SK-N-SH treated with all-trans-retinoic acid at 6 μM for 48 hours (cell line): ENCODE measurements around the gene PYY.
"Not testable (repeated sequence)": the region's sequence is repeated elsewhere in the genome, so short reads cannot be mapped to it uniquely, and the experiment has no call there.

Source experiments
- ARNTL ChIP-seq: fragments of 450-650 bp; formaldehyde crosslinking; IDR thresholded peaks from 2 replicates; pipeline ENCODE4 v1.5.0; 2020; ENCODE audit warnings: low read depth, mild to moderate bottlenecking, moderate library complexity, borderline replicate concordance
- CSDC2 ChIP-seq: fragments of 250-450 bp; sonication (Bioruptor Pico); IDR thresholded peaks from 2 replicates; pipeline ENCODE4 v1.5.0; 2020; ENCODE audit warnings: mild to moderate bottlenecking, moderate library complexity
- ESRRG ChIP-seq: fragments of 250-450 bp; sonication (Bioruptor Pico); IDR thresholded peaks from 2 replicates; pipeline ENCODE4 v1.6.1; 2021; ENCODE audit warnings: mild to moderate bottlenecking
- ISL1 ChIP-seq: fragments of 250-450 bp; sonication (Bioruptor Pico); IDR thresholded peaks from 2 replicates; pipeline ENCODE4 v2.1.2; 2022; ENCODE audit warnings: mild to moderate bottlenecking, moderate library complexity
- OSR1 ChIP-seq: fragments of 250-450 bp; sonication (Bioruptor Pico); IDR thresholded peaks from 2 replicates; pipeline ENCODE4 v1.8.0; 2022; ENCODE audit warnings: moderate library complexity, mild to moderate bottlenecking, inconsistent platforms
- SNAI2 ChIP-seq: fragments of 250-450 bp; sonication (Bioruptor Pico); IDR thresholded peaks from 2 replicates; pipeline ENCODE4 v1.5.0; 2020; ENCODE audit warnings: mild to moderate bottlenecking, moderate library complexity
- ZC3H10 ChIP-seq: fragments of 250-450 bp; sonication (Bioruptor Pico); IDR thresholded peaks from 2 replicates; pipeline ENCODE4 v1.5.1; 2021; ENCODE audit warnings: mild to moderate bottlenecking, moderate library complexity
- ZFP30 ChIP-seq: fragments of 450-650 bp; formaldehyde crosslinking; IDR thresholded peaks from 2 replicates; pipeline ENCODE4 v1.5.0; 2022; ENCODE audit warnings: mild to moderate bottlenecking, moderate library complexity
- ZNF70 ChIP-seq: fragments of 450-650 bp; formaldehyde crosslinking; IDR thresholded peaks from 2 replicates; pipeline ENCODE4 v1.5.0; 2020; ENCODE audit warnings: mild to moderate bottlenecking, moderate library complexity
- TF ChIP-seq, protein P1 (sequence below): fragments of 250-450 bp; sonication (Bioruptor Pico); IDR thresholded peaks from 2 replicates; pipeline ENCODE4 v1.5.1; 2020; ENCODE audit warnings: low read depth, mild to moderate bottlenecking, moderate library complexity
- TF ChIP-seq, protein P2 (sequence below): fragments of 250-450 bp; sonication (Bioruptor Pico); IDR thresholded peaks from 2 replicates; pipeline ENCODE4 v1.8.0; 2020; ENCODE audit warnings: mild to moderate bottlenecking, moderate library complexity, borderline replicate concordance

DNA sequence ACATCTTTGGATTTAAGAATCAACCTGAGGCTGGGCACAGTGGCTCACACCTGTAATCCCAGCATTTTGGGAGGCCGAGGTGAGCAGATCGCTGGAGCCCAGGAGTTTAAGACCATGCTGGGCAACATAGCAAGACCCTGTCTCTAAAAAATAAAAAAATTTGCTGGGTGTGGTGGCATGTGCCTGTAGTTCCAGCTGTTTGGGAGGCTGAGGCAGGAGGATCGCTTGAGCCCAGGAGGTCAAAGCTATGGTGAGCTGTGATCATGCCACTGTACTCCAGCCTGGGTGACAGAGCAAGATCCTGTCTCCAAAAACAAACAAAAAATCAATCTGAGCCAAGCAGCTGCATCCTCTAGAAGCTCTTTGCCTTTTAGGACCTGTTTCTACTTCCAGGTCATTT is 14.3 kb downstream of the PYY start:
- TF ChIP-seq CSDC2 (CRISPR knock-in tag); ESRRG (CRISPR knock-in tag); ZNF70 (CRISPR knock-in tag); ARNTL; ISL1 (CRISPR knock-in tag); ZFP30 (CRISPR knock-in tag); SNAI2 (CRISPR knock-in tag); OSR1 (CRISPR knock-in tag); ZC3H10: not testable (repeated sequence)
- TF ChIP-seq, protein P1, sequence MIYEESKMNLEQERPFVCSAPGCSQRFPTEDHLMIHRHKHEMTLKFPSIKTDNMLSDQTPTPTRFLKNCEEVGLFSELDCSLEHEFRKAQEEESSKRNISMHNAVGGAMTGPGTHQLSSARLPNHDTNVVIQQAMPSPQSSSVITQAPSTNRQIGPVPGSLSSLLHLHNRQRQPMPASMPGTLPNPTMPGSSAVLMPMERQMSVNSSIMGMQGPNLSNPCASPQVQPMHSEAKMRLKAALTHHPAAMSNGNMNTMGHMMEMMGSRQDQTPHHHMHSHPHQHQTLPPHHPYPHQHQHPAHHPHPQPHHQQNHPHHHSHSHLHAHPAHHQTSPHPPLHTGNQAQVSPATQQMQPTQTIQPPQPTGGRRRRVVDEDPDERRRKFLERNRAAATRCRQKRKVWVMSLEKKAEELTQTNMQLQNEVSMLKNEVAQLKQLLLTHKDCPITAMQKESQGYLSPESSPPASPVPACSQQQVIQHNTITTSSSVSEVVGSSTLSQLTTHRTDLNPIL (CRISPR knock-in tag) = not testable (repeated sequence)
- TF ChIP-seq, protein P2, sequence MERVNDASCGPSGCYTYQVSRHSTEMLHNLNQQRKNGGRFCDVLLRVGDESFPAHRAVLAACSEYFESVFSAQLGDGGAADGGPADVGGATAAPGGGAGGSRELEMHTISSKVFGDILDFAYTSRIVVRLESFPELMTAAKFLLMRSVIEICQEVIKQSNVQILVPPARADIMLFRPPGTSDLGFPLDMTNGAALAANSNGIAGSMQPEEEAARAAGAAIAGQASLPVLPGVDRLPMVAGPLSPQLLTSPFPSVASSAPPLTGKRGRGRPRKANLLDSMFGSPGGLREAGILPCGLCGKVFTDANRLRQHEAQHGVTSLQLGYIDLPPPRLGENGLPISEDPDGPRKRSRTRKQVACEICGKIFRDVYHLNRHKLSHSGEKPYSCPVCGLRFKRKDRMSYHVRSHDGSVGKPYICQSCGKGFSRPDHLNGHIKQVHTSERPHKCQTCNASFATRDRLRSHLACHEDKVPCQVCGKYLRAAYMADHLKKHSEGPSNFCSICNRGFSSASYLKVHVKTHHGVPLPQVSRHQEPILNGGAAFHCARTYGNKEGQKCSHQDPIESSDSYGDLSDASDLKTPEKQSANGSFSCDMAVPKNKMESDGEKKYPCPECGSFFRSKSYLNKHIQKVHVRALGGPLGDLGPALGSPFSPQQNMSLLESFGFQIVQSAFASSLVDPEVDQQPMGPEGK = not testable (repeated sequence)
